DMS114 treated with DMSO at 0.1 percent for 48 hours (cell line): ENCODE results near the gene SAE1.
A peak's percentile ranks its signal among the peaks of the same experiment; 100 is the strongest.
"Not testable (repeated sequence)": the region's sequence is repeated elsewhere in the genome, so short reads cannot be mapped to it uniquely, and the experiment has no call there.

Source experiments
- DNase-seq: peaks from one replicate; lab custom pipeline; 2025; ENCODE audit not compliant: unreplicated experiment; lab: John Stamatoyannopoulos, UW

SAE1 gene

DNA sequence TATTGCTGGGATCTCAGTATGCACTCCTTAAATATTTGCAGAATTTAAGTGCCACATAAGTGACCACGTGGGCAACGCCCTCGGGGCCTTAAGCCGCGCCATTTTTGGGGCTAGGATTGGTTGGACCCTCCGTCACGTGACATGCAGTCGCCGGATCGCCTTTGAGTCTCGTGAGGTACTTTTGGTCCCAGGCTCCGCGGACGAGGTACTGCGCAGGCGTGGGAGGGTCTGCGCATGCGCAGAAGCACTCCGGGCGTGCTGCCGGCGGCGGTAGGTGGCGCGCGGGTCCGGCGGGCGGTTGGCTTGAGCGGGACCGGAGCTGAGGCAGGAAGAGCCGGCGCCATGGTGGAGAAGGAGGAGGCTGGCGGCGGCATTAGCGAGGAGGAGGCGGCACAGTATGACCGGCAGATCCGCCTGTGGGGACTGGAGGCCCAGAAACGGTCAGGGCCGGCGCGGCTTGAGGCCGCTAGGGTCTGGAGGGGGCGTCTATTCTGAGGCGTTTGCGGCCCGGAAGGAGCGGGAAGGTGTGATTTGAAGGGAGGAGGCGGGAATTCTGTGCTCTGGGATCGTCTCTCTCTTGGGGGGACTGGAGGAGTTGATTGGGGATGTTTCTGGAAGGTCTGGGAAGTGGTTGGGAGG is at the start of gene SAE1:
SAE1 (plus strand) TSS at position 247 of the 639 bp plus-strand sequence; CDS start at position 343, 96 bp downstream.
- DNase-seq: peak; percentile 89

DNA sequence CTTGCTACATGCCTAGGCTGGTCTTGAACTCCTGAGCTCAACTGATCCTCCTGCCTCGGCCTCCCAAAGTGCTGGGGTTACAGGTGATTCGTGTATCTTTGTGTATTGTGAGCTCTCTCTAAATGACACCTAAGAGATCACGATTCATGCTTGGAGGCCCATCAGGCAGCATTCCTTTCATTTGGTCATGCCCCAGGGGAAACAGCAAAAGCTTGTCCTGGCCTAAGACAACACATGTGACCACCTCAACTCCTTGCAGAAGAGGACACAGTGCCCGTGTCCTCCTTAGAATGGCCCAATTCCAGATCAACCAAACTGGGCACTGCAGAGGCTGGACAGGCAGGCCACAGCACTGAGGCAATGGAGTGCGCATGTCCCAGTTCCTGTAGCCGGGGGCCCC is 49.5 kb upstream of the SAE1 start:
- DNase-seq: no peak

DNA sequence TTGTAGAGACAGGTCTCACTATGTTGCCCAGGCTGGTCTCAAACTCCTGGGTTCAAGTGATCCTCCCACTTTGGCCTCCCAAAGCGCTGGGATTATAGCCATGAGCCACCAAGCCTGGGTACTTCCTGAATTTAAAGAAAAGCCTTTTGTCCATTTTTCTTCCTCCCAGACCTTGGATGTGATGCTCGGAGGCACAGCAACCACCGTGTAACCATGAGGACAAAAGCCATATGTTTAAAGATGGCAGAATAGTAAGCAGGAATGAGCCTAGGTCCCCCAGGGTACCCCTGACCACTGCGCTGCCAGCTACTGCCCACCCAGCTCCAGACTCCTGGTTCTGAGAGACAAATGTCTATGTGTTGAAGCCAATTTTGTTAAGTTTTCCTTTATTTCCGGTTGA is 48.1 kb upstream of the SAE1 start:
- no peak for DNase-seq

DNA sequence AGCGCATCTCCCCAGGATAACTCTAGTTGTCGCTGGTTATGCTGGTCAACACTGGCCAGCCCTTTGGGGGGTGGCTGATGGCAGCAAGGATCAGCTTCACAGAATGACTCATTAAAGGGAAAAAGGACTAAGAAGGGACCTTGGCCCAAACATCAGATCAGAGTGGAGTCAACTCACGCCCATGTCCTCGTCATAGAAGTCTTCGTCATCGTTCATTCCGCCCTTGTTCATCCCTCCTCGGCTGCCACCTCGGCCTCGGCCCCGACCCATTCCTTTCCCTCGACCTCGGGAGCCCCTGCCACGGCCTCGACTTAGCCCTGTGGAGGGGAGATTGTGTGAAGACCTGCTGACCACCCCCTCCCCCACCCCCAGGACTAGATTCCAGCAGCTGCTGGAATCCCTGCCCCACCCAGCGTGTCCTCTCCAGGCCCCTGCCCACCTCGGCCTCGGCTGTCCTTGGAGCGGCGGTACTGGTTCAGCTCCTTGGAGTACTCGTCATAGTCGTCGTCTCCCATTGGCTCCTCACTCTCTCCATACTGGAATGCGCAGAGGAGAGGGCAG is 45.7 kb upstream of the SAE1 start:
- no peak for DNase-seq

DNA sequence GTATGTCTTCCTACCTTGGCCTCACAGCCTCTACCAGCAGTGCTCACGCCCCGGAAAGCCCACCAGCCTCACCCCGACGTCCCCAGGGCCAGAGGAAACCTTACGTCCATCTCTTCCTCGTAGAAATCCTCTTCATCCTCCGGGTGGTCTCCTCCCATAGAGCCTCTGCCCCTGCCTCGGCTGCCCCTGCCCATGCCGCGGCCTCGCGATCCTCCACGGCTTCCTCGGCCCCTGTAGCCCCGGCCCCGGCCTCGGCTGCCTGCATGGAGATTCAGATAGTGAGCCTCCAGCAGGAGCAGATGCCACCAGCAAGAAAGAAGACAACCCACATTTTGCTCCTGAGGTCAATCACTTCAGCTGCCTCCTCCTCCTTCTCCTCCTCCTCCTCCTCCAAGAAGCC is 44.4 kb upstream of the SAE1 start:
- no peak for DNase-seq

DNA sequence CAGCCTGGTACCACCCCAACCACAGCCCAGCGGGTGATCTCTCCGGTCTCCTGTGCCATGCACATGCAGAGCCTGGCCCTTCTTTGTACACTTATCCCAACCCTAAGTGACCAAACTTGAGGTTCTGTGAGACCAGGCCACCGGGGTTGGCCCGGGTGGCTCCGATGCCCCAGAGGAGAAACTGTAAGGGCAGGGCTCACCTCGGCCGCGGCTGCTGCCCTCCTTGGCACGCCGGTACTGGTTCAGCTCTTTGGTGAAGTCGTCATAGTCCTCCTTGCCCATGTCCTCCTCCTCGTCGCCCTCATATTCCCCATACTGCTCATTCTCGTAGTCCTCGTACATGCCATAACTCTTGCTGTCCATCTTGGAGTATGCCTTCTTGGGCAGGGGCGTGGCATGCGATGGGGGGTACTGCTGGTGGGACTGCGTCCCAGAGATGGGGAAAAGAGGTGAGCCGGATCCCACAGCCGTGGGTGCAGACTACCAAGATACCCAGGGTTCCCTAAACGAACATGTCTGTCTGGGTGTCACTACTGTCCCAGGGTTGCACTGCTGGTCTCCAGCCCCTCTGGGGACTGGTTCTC is 40.8 kb upstream of the SAE1 start:
- DNase-seq: no peak

DNA sequence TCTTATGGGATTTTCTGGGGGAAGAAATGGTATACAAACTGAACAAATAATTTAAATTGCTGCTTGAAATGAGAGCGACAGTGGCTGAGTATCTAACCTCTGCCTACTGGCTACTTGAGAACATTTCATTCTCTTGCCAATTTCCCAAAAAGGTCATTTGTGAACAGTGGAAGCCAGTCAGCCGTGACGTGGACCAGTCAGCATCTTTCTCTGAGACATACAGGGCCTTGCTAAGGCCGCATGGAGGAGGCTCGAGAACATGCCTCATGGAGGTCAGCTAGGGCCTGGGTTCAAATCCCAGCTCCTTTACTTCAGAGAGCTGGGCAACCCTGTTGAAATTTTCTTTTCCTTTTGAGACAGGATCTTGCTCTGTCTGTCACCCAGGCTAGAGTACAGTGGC is 37.4 kb upstream of the SAE1 start:
- DNase-seq: no peak

DNA sequence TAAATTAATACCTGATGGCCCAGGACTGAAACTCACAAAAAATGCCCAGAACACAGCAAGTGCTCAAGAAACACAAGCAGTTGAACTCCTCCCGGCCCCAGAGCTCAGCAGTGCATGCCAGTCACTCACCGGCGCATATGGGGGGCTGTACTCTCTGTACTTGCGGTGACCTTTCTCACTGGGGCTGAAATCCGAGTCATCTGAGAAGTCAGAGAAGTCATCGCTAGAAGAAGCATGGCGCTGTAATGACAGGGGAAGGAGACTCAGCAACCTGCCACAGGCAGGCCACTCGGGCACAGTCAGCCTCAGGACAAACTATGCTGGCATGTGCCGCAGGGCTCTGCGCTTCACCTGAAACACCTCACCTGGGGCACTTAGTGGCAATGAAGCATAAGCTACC is 36.8 kb upstream of the SAE1 start:
- DNase-seq: no peak

DNA sequence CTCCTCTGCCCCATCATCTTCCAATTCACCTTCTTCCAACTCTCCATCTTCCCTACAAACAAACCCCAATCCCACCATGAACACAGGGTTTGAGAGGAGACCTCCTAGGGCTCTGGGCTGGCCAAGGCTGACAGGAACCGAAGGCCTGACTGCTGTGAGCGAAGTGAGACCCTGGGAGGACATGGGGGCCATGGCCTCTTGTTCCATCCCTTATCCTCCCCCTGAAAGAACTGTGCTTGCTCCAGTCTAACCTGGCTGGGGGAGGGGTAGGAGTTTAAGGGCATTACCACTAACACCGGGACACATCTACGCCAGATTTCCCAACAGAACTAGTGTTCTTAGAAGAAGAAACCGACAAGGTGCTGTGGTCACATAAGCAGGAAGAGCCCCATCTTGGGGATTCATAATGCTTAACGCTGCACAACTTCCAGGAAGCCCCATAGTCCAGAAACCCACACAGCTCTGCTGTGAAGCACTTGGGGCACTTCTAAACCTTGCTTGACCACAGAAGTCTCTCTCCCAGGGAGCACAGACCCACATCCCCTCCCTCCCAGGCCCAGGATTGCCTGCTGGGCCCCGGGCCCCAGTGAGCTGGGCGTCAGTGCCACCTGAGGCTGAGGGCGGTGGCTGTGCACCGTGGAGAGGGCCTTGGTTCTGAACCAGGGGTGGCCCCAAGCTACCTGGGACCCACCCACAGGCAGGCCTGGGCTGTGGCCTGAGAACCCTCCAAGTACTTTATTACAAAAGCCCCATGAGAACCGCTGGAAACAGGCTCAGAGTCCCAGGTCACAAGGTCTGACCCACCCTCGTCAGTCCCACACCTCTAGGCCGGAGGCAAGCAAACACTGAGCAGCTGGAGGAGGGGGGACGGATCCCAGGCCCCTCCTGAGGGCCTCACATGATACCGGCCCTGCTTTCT is 35.8 kb upstream of the SAE1 start:
- no peak for DNase-seq

DNA sequence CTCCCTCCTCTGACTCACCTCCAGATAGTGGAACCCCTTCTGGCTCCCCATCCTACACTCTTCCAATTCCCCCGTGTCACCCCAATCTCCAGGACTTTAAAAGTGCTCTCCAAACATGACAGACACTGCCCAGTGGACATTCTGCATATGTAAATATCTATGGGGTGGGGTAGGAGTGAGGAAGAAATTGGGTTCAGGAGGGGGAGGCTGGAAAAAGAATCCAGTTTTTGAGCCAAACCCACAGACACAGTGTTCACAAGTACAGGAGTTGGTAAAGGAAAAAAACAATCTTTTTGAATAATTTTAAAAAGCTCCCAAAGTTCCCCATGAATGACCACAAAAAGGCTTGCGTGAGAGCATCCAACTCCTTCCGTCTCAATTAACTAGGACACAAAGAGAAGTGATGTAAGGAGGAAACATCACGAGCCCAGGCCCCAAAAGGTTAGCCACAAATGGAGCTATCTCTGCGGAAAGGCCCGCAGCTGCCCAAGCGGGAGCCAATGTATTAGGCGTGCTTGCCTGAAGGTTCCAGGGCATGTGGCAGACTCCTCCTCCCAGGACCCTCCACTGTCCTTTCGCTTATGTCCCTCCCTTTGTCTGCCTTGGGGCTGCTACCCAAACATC is 35.0 kb upstream of the SAE1 start:
- DNase-seq: no peak

DNA sequence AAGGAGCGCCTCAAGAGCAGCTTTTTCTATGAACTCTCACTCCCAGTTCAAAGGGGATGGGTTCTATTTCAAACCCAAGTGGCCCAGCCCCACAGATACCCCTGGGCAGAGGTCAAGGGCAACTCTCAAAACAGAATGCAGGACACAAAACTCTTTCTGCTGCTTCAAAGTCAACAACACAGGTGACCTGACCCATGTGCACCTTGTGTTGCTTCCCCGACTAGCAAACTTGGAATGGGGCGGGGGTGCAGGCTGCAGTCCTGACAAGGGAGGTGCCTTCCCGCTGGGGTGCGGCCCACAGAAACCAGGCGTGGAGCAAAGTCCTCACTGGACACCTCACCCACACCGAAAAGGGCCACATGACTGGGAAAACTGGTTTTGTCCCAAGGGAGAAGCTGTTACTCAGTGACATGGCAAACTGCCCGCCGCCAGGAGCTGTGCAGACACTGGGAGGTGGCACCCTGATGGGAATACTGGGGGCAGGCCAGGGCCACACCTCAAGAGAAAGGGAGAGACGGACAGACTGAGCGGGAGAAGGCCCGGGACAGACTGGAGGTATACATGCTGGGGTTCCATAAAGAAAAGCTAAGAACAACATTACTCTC is 34.4 kb upstream of the SAE1 start:
- no peak for DNase-seq

DNA sequence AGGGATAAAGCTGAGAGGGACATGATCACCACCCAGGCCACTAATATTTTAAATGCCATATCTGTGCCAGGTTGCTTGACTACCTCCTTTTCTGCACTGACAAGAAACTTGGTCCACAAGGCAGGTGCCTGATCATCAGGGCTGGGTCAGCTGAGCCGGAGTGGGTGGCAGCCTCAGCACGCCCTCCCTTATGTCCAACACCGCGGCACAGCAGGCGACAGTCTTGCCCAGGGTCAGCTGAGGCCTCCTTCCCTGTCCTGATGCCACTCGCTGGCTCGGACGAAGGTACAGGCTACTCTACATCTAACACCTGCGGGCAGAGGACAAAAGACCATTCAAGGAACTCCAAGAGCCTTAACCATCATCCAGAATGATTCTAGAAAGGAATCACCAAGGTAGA is 33.9 kb upstream of the SAE1 start:
- DNase-seq: no peak

DNA sequence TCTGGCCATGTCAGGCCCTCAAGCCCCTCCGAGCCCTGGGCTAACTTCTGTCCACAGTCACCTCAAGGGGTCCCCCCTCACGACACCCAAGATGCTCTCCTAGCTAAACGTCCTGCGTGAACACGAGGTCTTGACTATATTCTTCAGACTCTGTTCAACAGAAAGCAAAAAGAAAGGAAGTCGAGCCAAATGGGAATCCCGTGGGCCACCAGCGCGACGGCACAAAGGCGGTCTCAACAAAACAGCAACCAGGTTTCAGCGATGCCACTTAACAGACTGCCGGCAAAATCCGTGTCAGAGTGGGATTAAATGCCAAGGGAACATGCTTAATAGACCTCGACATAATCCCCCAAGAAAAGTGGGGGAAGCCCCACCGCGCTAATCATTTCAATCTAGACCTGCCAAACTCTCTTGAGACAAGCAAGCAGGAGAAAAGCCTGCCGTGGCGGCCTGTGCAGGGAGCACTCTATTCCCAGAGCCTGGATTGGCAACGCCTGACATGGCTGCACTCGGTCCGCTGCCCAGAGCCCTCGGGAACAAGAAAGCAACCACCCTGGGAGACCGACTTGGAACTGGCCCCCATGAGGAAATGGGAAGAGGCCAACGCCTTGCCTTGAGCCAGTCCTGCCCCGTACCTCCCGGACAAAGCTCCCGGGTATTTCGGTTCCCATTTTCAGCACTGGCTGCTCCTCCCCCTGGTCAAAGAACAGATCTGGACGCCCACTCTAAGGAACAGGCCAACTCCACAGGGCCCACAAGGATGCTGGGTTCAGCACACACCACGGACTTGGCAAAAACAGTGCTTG is 33.0 kb upstream of the SAE1 start:
- no peak for DNase-seq

DNA sequence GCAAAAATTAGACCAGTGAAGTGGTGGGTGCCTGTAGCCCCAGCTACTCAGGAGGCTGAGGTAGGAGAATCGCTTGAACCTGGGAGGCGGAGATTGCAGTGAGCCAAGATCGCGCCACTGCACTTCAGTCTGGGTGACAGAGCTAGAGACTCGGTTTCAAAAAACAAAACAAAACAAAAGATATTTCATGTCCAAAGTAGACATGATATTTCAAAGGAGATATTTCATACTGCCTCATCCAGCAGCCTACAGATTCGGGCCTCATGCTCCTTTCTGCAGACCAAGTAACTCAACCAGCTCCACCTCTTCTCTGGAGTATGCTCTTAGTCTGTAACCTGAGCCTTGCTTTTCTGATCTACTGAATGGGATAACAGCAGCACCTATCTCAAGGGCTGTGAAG is 32.0 kb upstream of the SAE1 start:
- no peak for DNase-seq

DNA sequence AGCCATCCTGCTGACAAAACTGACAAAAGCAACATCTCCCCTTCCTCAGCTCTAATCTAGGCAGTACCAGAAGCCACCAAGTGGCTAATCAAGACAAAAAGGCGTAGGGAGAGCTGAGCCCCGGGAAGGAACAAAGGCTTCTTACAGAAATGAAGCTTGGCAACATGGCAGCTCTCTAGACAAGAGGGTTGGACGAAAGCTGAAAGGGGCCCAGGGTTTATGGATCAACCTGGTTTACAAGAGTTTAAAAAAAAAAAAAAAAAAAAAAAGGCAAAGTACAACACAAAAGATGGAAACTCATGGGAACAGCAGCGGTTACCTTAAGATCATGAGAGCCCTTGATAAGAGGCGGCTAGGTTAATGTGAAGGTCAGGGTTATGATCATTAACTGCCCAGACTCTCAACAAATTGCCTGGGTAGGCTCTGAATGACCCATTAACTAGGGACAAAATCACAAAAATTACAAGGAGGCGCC is 31.0 kb upstream of the SAE1 start:
- no peak for DNase-seq

DNA sequence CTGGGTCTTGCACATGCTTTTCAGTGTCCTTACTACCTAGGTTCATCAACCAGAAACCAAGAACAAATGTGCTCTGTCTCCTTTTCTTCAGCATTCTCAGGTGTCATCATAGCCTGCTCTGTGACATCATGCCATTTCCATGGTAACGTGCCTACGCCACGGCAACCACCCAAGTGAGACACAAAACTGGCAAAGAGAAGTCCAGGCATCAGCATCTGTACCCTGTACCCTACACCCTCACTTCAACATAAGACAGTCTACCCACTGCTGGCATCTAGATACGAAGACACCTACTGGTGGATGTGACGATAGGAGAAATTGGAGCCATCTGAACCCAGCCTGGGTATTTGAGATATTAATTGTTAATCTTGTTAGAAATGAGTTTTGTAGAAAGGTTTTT is 30.3 kb upstream of the SAE1 start:
- no peak for DNase-seq

DNA sequence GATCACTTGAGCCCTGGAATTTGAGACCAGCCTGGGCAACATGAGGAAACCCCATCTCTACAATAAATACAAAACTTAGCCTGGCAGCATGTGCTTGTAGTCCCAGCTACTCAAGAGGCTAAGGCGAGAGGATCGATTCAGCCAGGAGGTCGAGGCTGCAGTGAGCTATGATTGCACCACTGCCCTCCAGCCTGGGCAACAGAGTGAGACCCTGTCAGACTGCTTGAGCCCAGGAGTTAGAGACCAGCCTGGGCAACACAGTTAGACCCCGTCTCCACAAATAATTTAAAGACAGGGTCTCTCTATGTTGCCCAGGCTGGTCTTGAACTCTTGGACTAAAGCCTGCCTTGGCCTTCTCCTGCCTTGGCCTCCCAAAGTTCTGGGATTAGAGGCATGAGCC is 29.5 kb upstream of the SAE1 start:
- DNase-seq: not testable (repeated sequence)

DNA sequence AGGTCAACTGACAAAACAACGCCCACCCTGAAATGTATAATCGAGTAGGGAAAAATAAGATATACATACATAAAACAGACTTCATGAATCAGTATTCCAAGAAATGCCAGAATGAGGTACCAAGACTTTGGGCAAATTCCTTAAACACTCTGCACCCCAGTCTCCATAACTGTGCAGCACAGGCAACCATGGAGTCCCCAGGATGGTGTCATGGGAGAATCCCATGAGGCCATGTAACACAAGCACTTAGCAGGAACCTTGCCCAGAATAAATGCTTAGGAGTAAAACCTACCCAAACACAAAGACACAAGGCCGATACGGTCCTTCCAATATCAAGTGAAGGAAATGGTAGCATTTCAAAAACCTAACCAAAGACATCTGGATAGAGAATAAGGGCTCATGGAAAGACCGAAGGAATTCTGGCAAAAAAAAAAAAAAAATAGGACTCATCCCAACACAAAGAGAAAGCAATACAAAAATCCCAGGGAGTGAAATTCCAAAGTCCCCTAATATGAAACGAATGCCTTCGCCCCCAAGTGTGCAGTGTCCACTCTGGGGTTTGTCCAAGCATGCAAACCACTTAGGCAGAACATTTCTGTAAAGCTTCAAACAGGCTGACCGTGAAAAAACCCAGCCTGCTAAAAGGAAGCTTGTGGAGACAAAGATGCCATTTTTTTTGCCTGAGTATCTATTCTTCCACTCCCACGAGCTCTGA is 28.1 kb upstream of the SAE1 start:
- DNase-seq: no peak

DNA sequence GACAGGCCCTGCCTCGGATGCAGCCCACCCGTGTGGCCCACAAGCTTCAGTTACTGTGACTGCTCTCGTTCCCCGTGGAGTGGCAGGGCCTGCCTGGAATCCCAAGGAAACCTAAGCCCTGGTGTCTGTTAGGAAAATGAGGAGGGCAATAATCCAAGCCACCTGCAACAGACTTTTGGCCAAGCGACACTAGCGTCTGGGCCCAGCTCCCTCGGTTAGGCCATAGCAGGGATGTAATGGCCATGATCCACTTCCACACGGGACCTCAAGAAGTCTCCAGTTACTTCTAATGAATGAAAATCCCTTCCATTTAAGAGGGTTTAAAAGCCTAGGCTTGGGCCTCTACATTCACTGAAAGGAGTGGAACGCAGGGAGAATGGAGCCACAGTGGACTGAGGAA is 26.0 kb upstream of the SAE1 start:
- DNase-seq: no peak
